ENCODE measurements around the gene AMDHD2.

Gene AMDHD2

GRCh38 chr16:2500430-2500917 is 19.7 kb upstream of the AMDHD2 start:
- no peak for DNase-seq

- no peak for DNase-seq
These were observed 19.0 kb upstream of the AMDHD2 start for GRCh38 chr16:2500918-2501750.

- no peak for DNase-seq
These were observed 17.9 kb upstream of the AMDHD2 start for GRCh38 chr16:2501946-2502895.

- no peak for DNase-seq
These were observed 14.5 kb upstream of the AMDHD2 start for GRCh38 chr16:2505695-2506094.

- DNase-seq = no peak
These were observed 13.0 kb upstream of the AMDHD2 start for GRCh38 chr16:2507052-2507659.

- DNase-seq = no peak
These were observed 12.5 kb upstream of the AMDHD2 start for GRCh38 chr16:2507665-2508064.

GRCh38 chr16:2508722-2509400 is 11.3 kb upstream of the AMDHD2 start:
- no peak for DNase-seq

GRCh38 chr16:2511128-2511800 is 8.9 kb upstream of the AMDHD2 start:
- no peak for DNase-seq

- no peak for DNase-seq
These were observed 8.0 kb upstream of the AMDHD2 start for GRCh38 chr16:2511996-2512734.

GRCh38 chr16:2512735-2513404 is 7.3 kb upstream of the AMDHD2 start:
- DNase-seq = no peak

- peak; percentile 36 for DNase-seq
These were observed 6.5 kb upstream of the AMDHD2 start, which contains the start of gene ATP6V0C for GRCh38 chr16:2513405-2514332. Gene ATP6V0C, plus strand, starts transcription at chr16:2513952. Its CDS starts 152 bp downstream, at chr16:2514104.

GRCh38 chr16:2514333-2515179 is 5.6 kb upstream of the AMDHD2 start:
- DNase-seq = no peak

GRCh38 chr16:2515180-2515851 is 4.9 kb upstream of the AMDHD2 start:
- DNase-seq = no peak

- DNase-seq = no peak
These were observed 3.6 kb upstream of the AMDHD2 start for GRCh38 chr16:2516391-2517240.

GRCh38 chr16:2517954-2518605 is 2.1 kb upstream of the AMDHD2 start:
- DNase-seq = no peak
